A549 (cell line): ENCODE measurements around the gene TEX36. TPM values are rescaled to one million over a fixed set of nuclear protein-coding genes. Genes with fewer than 3 reads are reported as not detected.

Source experiments
- ATAC-seq, 2 experiments: fragments of 200-7000 bp in 1 of 2; fragments of >200 bp in 1 of 2; cut with Nextera tagmentation in 1 of 2; cut with Tn5 transposase in 1 of 2; 3 replicates each; pipeline versions ENCODE4 v1.8.0 to v1.9.1; 2018 to 2020; ENCODE audit warnings: mild to moderate bottlenecking in 1 of 2, moderate library complexity in 1 of 2
- CTCF ChIA-PET: fragments of 300-600 bp; sonication (Branson Sonifier 250); formaldehyde crosslinking; extraction: SDS; loops from one replicate; lab custom pipeline; 2021; ENCODE audit warnings: antibody characterized with exemption, inconsistent platforms; lab: Yijun Ruan, JAX
- POLR2A ChIA-PET: fragments of 350-600 bp; formaldehyde crosslinking; extraction: SDS; loops from one replicate; lab custom pipeline; 2021; ENCODE audit warnings: antibody characterized with exemption, inconsistent platforms; lab: Yijun Ruan, JAX
- DNase-seq, 2 experiments: peaks; one replicate each; pipeline versions ENCODE4 v3.0.0 to v3.0.0-alpha.2; 2011 to 2016; ENCODE audit warnings: low read depth in 1 of 2, low spot score in 1 of 2
- FAIRE-seq: peaks from 2 replicates; lab custom pipeline; 2011; peaks lifted over from hg19 to GRCh38; lab: Jason Lieb, UNC
- H3K27ac ChIP-seq, 2 experiments: fragments of >200 bp; sonication (Bioruptor Twin); formaldehyde crosslinking; 3 replicates each; pipeline ENCODE4 v1.5.1; 2016 to 2017
- H3K4me1 ChIP-seq: fragments of >200 bp; sonication (Bioruptor Twin); formaldehyde crosslinking; 3 replicates; pipeline ENCODE4 v1.6.1; 2016
- H3K4me2 ChIP-seq: fragments of >200 bp; sonication (Bioruptor Twin); formaldehyde crosslinking; 3 replicates; pipeline ENCODE4 v1.6.1; 2016
- H3K4me3 ChIP-seq: fragments of >200 bp; sonication (Bioruptor Twin); formaldehyde crosslinking; 3 replicates; pipeline ENCODE4 v1.5.1; 2016
- H3K9me3 ChIP-seq: fragments of >200 bp; sonication (Bioruptor Twin); formaldehyde crosslinking; 3 replicates; pipeline ENCODE4 v1.6.1; 2016
- CBX2 ChIP-seq: fragments of 200-600 bp; sonication (generic); IDR thresholded peaks from 2 replicates; pipeline ENCODE4 v1.6.1; 2016; ENCODE audit warnings: low read depth, mild to moderate bottlenecking, borderline replicate concordance
- CEBPB ChIP-seq, 2 experiments: fragments of >200 bp in 1 of 2; sonication (Bioruptor Twin) in 1 of 2; formaldehyde crosslinking in 1 of 2; IDR thresholded peaks; 2 replicates each; pipeline ENCODE4 v1.6.1; 2012 to 2016
- ELK1 ChIP-seq: fragments of 150-350 bp; IDR thresholded peaks from 2 replicates; pipeline ENCODE4 v1.6.1; 2014; ENCODE audit warnings: low read depth, mild to moderate bottlenecking, low read length
- GATA3 ChIP-seq: IDR thresholded peaks from 2 replicates; pipeline ENCODE4 v1.6.1; 2012; ENCODE audit warnings: borderline replicate concordance
- HDAC2 ChIP-seq: fragments of 200-600 bp; sonication (generic); IDR thresholded peaks from 2 replicates; pipeline ENCODE4 v1.6.1; 2016
- HEYL ChIP-seq: fragments of 250-450 bp; sonication (Bioruptor Pico); IDR thresholded peaks from 2 replicates; pipeline ENCODE4 v1.8.0; 2021; ENCODE audit warnings: mild to moderate bottlenecking, moderate library complexity
- HOXB5 ChIP-seq: fragments of 250-450 bp; sonication (Bioruptor Pico); IDR thresholded peaks from 2 replicates; pipeline ENCODE4 v1.5.0; 2020; ENCODE audit warnings: mild to moderate bottlenecking, moderate library complexity
- JUN ChIP-seq, 2 experiments: fragments of >200 bp; sonication (Bioruptor Twin); formaldehyde crosslinking; IDR thresholded peaks; 2 replicates in 1 of 2; 3 replicates in 1 of 2; pipeline ENCODE4 v1.6.1; 2016 to 2017
- JUNB ChIP-seq: fragments of >200 bp; sonication (Bioruptor Twin); formaldehyde crosslinking; IDR thresholded peaks from 2 replicates; pipeline ENCODE4 v1.6.1; 2016
- KDM1A ChIP-seq: fragments of 200-600 bp; sonication (generic); IDR thresholded peaks from 2 replicates; pipeline ENCODE4 v1.6.1; 2016; ENCODE audit warnings: low read depth, mild to moderate bottlenecking
- MAFK ChIP-seq: fragments of 450-650 bp; IDR thresholded peaks from 2 replicates; pipeline ENCODE4 v1.6.1; 2014; ENCODE audit not compliant: partially characterized antibody
- NFE2L2 ChIP-seq: fragments of 150-350 bp; conservative IDR thresholded peaks from 2 replicates; pipeline ENCODE4 v1.6.1; 2014; ENCODE audit warnings: low read length
- NPAS2 ChIP-seq: fragments of 250-450 bp; sonication (Bioruptor Pico); IDR thresholded peaks from 2 replicates; pipeline ENCODE4 v1.8.0; 2022; ENCODE audit warnings: mild to moderate bottlenecking, moderate library complexity, borderline replicate concordance
- RARB ChIP-seq: fragments of 250-450 bp; sonication (Bioruptor Pico); IDR thresholded peaks from 2 replicates; pipeline ENCODE4 v1.8.0; 2021; ENCODE audit warnings: mild to moderate bottlenecking, moderate library complexity
- REST ChIP-seq: fragments of 200-600 bp; sonication (generic); IDR thresholded peaks from 2 replicates; pipeline ENCODE4 v1.6.1; 2016; ENCODE audit warnings: antibody characterized with exemption, mild to moderate bottlenecking, moderate library complexity
- RNF2 ChIP-seq: fragments of 200-600 bp; sonication (generic); IDR thresholded peaks from 2 replicates; pipeline ENCODE4 v1.6.1; 2016; ENCODE audit warnings: low read depth, mild to moderate bottlenecking, antibody characterized with exemption, moderate library complexity, borderline replicate concordance
- ZFP36 ChIP-seq: fragments of 450-650 bp; IDR thresholded peaks from 2 replicates; pipeline ENCODE4 v1.6.1; 2014; ENCODE audit warnings: borderline replicate concordance; ENCODE audit not compliant: partially characterized antibody
- ZSCAN20 ChIP-seq: fragments of 250-450 bp; sonication (Bioruptor Pico); IDR thresholded peaks from 2 replicates; pipeline ENCODE4 v1.8.0; 2022; ENCODE audit warnings: mild to moderate bottlenecking, moderate library complexity
- WGBS: methylation state at CpG from one replicate; pipeline ENCODE4 v1.1.6; 2017; ENCODE audit errors: missing lambda C conversion rate; 5-methylcytosine and 5-hydroxymethylcytosine counted together
- polyA plus RNA-seq, 4 experiments: library from polyadenylated mRNA; depleted of rRNA in 3 of 4; stranded (reverse); fragments of >200 nt; fragmentation: RNase III in 1 of 4; extraction: RNeasy Plus Mini Kit Qiagen cat#74134 plus additional on column Dnase treatment in 1 of 4; gene quantifications; 2 replicates in 3 of 4; 3 replicates in 1 of 4; pipeline ENCODE4 v1.2.3, GENCODE V29; 2011 to 2017

TEX36 gene
- polyA plus RNA-seq, 2 of the 4 experiments (the other 2 are of a cell fraction), result not detected

DNA sequence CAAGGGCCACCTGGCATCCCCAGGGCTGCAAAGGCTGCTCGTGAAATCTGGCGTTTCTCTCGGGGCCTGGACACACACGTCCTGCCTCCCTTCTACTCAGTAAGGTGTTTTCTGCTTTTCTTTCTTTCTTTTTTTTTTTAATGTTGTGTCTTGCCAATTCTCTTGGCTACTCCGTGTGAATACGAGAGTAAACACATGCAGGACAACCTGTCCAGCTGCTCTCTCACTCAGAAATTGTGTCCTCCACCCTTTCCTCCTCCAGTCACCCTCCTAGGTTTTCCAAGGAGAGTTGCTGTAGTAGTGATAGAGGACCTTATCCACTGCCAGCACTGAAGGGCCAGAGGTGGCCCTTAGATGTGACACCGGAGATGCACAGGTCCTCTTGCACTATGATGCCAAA lies 858 bp upstream of the TEX36 start:
- no peak for DNase-seq
- no peak for FAIRE-seq
- ChIA-PET POLR2A (no interaction called here), CTCF (interaction anchor here (0.6 kb wide), 1 partner anchor 127 kb away, joined by 3 read pairs; no protein-coding TSS in a partner anchor)
- ATAC-seq, result no peak
- Histone ChIP-seq H3K4me1 (no peaks in the 10 kb centered on the region), H3K27ac (no peak overlapping the region), H3K4me2 (no peak overlapping the region), H3K4me3 (no peak overlapping the region), H3K9me3 (no peaks in the 10 kb centered on the region; the same call in 2 of the 3 replicates)
- no peak for TF ChIP-seq HEYL (CRISPR knock-in tag)
- no peak for TF ChIP-seq HOXB5
- no peak for TF ChIP-seq HDAC2
- TF ChIP-seq JUNB, result no peak
- no peak for TF ChIP-seq GATA3
- 32% methylated on average over 7 of the region's 7 CpGs for WGBS

- FAIRE-seq (no peak), ATAC-seq (no peak), DNase-seq (no peak)
- Histone ChIP-seq H3K9me3 (peaks cover 4% of the 10 kb centered on the region; the same call in 2 of the 3 replicates), H3K4me1 (no peaks in the 10 kb centered on the region), H3K27ac (no peak overlapping the region), H3K4me3 (no peak overlapping the region), H3K4me2 (no peak overlapping the region)
- ChIA-PET POLR2A (no interaction called here), CTCF (interaction anchor here (3.5 kb wide), 1 partner anchor 11 kb away, joined by 16 read pairs; no protein-coding TSS in a partner anchor)
- no peak for TF ChIP-seq CBX2
- no peak for TF ChIP-seq NFE2L2
- TF ChIP-seq ZSCAN20, result no peak
- no peak for TF ChIP-seq MAFK
- TF ChIP-seq HEYL (CRISPR knock-in tag), result no peak
- TF ChIP-seq JUN (IDR thresholded peaks at IDR 0.05), result no peak
- TF ChIP-seq CEBPB (IDR thresholded peaks at IDR 0.05), result no peak
- no peak for TF ChIP-seq REST
- no peak for TF ChIP-seq KDM1A
- no peak for TF ChIP-seq RARB
- TF ChIP-seq HOXB5, result no peak
- no peak for TF ChIP-seq ZFP36
- WGBS, result 61% methylated on average over 11 of the region's 11 CpGs
Observed at GRCh38 chr10:125679436-125679835, 3.5 kb downstream of the TEX36 start.

DNA sequence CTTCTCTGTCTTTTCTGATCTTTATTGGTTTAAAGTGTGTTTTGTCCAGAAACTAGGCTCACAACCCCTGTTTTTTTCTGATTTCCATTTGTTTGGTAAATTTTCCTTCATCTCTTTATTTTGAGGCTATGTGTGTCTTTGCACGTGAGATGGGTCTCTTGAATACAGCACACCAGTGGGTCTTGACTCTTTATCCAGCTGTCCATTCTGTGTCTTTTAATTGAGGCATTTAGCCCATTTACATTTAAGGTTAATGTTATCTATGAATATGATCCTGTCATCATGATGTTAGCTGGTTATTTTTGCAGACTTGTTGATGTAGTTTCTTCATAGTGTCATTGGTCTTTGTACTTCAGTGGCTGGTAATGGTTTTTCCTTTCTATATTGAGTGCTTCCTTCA lies 10.1 kb downstream of the TEX36 start:
- Histone ChIP-seq H3K27ac (no peak overlapping the region), H3K4me3 (no peak overlapping the region), H3K4me2 (no peak overlapping the region), H3K9me3 (peaks cover 7% of the 10 kb centered on the region; the same call in 1 of the 3 replicates)
- CTCF ChIA-PET, result no interaction called here
- TF ChIP-seq ELK1 (no peak), HOXB5 (no peak), NPAS2 (CRISPR knock-in tag) (no peak), ZFP36 (no peak), RNF2 (no peak), JUN (IDR thresholded peaks at IDR 0.05) (no peak)
- TF ChIP-seq, all 56 proteins: peak for 0
- 0% methylated on average over 1 of the region's 1 CpG for whole genome bisulfite sequencing
- FAIRE-seq (no peak), DNase-seq (no peak), ATAC-seq (no peak)
- POLR2A ChIA-PET, result no interaction called here
- no peaks in the 10 kb centered on the region for H3K4me1 ChIP-seq
